Mononuclear cell (primary cell): Measurements from ENCODE around the gene DPEP2. TPM values are rescaled to one million over a fixed set of nuclear protein-coding genes. Genes with fewer than 3 reads are reported as not detected.
"Not testable (repeated sequence)": the region's sequence is repeated elsewhere in the genome, so short reads cannot be mapped to it uniquely, and the experiment has no call there.

Source experiments
- H3K27me3 ChIP-seq: 2 replicates; pipeline ENCODE4 v1.6.0; 2011; ENCODE audit warnings: low read length, control low read depth; ENCODE audit not compliant: insufficient read depth
- H3K4me1 ChIP-seq: 2 replicates; pipeline ENCODE4 v1.5.1; 2011; ENCODE audit warnings: mild to moderate bottlenecking, low read length, control low read depth; ENCODE audit not compliant: insufficient read depth
- H3K4me3 ChIP-seq: 2 replicates; pipeline ENCODE4 v1.5.1; 2011; ENCODE audit warnings: mild to moderate bottlenecking, low read length, moderate library complexity
- H3K9me3 ChIP-seq: 2 replicates; pipeline ENCODE4 v1.5.1; 2011; ENCODE audit warnings: low read depth, mild to moderate bottlenecking, control low read depth, low read length
- total RNA-seq: library from RNA; depleted of rRNA; stranded (reverse); fragments of >200 nt; gene quantifications from one replicate; pipeline ENCODE4 v1.2.3, GENCODE V29; 2012

The DPEP2 gene
- total RNA-seq, 1 donor: 17.2 TPM

DNA sequence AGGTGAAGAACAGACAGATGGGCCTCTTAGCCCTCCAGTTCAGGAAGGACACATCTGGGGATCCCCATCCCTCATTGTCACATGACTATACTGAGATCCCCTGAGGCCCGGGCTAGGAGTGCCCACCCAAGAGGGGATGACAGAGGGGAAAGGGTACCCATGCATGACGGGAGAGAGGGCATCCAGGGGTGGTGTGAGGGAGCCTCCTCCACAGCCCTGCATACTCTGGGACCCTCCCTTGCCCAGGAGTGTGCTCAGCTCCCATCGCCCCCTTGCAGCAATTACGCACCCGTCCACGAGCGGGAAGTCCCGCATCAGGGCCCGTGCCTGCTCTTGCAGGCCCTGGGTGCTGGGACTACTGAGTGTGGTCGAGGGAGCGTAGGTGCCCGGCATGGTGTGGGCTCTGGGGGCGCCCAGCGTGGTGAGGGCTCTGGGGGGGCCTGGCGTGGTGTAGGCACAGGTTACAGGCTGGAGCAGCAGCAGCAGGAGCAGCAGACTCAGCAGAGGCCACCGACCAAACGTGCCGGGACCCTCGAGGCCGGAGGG, 6.5 kb downstream of the DPEP2 start:
- H3K4me1 ChIP-seq: peaks cover 63% of the 10 kb centered on the region
- H3K27me3 ChIP-seq: no peaks in the 10 kb centered on the region
- H3K4me3 ChIP-seq: no peak overlapping the region
- no peaks in the 10 kb centered on the region for H3K9me3 ChIP-seq

DNA sequence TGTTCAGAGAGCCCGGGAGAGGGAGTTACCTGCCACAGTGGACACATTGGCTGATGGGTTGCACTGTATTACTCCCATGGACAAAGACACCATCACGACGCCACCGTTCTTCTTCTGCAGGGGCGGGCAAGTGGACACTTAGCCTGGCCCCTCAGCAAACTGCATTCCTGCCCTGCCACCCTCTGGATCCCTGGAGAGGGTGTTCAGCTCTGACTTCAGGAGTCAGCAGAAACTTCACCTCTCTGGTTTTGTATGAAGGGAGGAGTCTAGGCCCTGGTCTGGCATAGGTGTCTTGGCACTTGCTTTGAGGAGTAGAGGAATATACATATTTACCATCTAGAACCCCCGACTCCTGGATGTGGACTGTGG, 9.3 kb downstream of the DPEP2 start:
- Histone ChIP-seq H3K27me3 (no peaks in the 10 kb centered on the region), H3K4me1 (peaks cover 51% of the 10 kb centered on the region), H3K9me3 (no peaks in the 10 kb centered on the region), H3K4me3 (no peak overlapping the region)

DNA sequence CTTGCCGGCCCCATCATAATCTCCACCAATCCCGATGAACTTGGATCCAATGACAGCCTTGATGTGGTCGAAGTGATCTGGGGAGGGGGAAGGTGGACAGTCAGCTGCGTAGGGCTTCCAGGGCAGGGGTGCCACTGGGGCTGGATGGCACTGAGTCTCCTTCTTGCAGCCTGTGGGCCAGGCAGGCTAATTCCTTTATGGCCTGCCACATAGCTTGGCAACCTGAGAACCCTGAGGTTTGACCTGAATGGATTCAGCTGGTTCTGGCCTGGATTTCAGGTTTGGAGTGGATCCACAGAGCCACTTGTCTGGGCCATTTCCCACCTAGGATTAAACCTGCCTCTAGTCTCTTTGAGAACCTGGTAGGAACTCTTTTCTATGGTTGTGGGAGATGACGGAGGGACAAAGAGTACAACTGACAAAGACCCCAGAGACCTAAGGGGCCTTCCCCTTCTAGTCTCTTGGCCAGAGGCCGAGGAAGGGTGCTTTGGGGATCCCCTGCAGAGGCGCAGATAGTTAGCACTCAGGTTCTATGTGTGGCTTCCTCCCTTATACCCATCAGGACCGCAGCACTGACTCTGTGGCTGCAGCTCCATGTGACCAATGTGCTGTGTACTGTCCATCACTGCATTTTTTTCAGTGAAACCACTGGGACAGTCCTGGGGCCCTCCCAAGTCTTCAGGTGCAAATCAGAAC, 9.8 kb downstream of the DPEP2 start:
- H3K9me3 ChIP-seq: no peaks in the 10 kb centered on the region
- no peak overlapping the region for H3K4me3 ChIP-seq
- H3K27me3 ChIP-seq: no peaks in the 10 kb centered on the region
- H3K4me1 ChIP-seq: peaks cover 51% of the 10 kb centered on the region

DNA sequence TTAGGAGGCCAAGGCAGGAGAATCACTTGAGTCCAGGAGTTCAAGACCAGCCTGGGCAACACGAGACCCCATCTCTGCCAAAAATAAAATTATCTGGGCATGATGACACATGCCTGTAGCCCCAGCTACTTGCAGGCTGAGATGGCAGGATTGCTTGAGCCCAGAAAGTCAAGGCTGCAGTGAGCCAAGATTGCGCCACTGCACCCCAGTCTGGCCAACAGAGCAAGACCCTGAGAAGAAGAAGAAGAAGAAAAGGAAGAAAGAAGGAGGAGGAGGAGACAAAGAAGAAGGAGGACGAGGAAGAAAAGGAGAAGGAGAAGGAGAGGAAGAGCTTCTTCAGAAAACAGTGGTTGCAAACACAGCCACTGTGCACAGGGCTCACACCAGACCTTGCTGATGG, 10.6 kb downstream of the DPEP2 start:
- Histone ChIP-seq H3K27me3 (no peaks in the 10 kb centered on the region), H3K4me1 (peaks cover 52% of the 10 kb centered on the region), H3K9me3 (no peaks in the 10 kb centered on the region), H3K4me3 (no peak overlapping the region)

DNA sequence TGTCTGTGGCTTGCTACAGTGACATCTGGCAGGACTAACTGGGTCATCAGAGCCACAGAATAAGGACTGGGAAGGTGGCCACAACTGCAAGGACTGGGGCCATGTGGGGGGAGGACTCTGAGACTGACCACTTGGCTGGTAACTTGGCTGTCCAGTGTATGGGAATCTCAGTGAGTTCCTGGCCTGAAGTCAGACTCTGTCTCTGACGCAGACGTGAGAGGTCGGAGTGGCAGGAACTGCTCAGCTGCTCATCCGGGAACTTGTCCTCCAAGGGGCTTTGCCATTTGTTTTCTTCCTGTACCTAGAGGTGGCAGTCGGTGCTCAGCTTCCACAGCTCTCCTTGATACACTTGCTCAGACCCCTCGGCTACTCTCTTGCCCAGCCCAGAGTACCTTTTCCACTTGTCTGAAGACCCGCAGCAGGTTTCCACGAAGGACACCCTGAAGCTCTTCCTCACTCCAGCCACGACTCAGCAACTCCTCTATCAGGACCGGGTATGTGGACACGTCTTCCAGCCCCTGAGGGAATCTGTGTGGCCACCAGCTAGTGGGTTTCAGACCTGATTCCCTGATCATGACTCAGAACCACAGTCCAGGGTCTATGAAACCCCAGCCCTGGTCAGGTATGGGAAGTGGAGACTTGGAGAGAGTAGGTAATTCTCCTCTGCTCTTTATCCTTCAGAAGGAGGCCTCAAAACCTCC, 11.7 kb downstream of the DPEP2 start:
- no peaks in the 10 kb centered on the region for H3K27me3 ChIP-seq
- no peaks in the 10 kb centered on the region for H3K9me3 ChIP-seq
- H3K4me1 ChIP-seq: peaks cover 47% of the 10 kb centered on the region
- H3K4me3 ChIP-seq: no peak overlapping the region

DNA sequence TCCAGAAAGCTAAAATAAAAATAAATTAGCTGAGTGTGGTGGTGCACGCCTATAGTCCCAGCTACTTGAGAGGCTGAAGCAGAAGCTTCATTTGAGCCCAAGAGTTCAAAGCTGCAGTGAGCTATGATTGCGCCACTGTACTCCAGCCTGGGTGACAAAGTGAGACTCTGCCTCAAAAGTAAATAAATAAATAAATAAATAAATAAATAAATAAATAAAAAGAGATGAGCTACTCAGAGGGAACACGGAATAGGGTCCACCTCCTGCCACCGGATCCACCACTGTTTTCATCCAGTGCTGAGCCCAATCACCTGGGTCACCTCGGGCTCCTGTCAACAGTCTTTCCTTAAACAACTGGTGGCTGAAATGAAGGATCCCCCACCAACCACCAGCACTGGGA, 12.3 kb downstream of the DPEP2 start:
- H3K4me3 ChIP-seq: no peak overlapping the region
- peaks cover 40% of the 10 kb centered on the region for H3K4me1 ChIP-seq
- H3K9me3 ChIP-seq: no peaks in the 10 kb centered on the region
- H3K27me3 ChIP-seq: no peaks in the 10 kb centered on the region

DNA sequence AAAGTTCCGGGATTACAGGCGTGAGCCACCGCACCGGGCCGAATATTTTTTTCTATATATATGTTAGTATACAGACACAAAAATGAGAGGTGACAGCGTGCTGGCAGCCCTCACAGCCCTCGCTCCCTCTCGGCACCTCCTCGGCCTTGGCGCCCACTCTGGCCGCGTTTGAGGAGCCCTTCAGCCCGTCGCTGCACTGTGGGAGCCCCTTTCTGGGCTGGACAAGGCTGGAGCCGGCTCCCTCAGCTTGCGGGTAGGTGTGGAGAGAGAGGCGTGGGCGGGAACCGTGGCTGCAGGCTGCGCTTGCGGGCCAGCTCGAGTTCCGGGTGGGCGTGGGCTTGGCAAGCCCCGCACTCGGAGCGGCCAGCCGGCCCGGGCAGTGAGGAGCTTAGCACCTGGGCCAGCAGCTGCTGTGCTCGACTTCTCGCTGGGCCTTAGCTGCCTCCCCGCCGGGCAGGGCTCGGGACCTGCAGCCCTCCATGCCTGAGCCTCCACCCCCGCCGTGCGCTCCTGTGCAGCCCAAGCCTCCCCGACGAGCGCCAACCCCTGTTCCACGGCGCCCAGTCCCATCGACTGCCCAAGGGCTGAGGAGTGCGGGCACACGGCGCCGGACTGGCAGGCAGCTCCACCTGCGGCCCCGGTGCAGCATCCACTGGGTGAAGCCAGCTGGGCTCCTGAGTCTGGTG, 17.1 kb downstream of the DPEP2 start:
- peaks cover 30% of the 10 kb centered on the region for H3K4me1 ChIP-seq
- H3K9me3 ChIP-seq: no peaks in the 10 kb centered on the region
- no peaks in the 10 kb centered on the region for H3K27me3 ChIP-seq
- H3K4me3 ChIP-seq: no peak overlapping the region

DNA sequence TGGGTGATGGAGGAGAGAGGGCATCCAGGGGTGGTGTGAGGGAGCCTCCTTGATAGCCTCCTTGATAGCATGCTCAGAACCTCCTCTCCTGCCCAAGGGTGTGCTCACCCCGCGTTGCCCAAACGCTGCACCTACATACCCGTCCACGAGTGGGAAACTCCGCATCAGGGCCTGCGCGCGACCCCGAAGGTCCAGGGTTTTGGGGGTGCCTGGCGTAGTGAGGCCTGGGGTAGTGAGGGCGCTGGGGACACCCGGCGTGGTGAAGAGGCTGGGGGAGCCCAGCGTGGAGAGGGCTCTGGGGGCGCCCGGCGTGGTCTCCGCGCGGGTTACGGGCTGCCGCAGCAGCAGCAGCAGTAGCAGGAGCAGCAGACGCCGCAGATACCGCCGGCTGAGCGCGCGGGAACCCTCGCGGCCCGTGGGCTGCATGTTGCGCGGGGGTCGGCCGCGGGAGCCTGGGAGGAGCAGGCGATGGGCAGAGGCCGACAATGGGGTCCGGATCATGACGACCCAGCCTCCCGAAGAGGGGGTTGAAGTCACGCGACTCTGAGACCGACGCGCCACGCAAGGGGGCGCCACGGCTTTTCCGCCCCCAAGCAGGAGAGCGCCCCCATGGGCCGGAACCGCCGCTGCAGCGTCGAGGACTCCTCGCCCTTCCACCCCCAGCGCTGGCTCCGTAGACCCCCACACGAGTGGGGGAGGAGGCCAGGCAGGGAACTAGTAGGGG, 19.2 kb downstream of the DPEP2 start, which contains the start of gene DPEP3:
TSS of gene DPEP3 (minus strand) at position 545 of the 724 bp plus-strand sequence. CDS start at position 426, 119 bp downstream.
- H3K27me3 ChIP-seq: no peaks in the 10 kb centered on the region
- peaks cover 20% of the 10 kb centered on the region for H3K4me1 ChIP-seq
- H3K4me3 ChIP-seq: no peak within 1 kb of the TSS
- no peaks in the 10 kb centered on the region for H3K9me3 ChIP-seq

DNA sequence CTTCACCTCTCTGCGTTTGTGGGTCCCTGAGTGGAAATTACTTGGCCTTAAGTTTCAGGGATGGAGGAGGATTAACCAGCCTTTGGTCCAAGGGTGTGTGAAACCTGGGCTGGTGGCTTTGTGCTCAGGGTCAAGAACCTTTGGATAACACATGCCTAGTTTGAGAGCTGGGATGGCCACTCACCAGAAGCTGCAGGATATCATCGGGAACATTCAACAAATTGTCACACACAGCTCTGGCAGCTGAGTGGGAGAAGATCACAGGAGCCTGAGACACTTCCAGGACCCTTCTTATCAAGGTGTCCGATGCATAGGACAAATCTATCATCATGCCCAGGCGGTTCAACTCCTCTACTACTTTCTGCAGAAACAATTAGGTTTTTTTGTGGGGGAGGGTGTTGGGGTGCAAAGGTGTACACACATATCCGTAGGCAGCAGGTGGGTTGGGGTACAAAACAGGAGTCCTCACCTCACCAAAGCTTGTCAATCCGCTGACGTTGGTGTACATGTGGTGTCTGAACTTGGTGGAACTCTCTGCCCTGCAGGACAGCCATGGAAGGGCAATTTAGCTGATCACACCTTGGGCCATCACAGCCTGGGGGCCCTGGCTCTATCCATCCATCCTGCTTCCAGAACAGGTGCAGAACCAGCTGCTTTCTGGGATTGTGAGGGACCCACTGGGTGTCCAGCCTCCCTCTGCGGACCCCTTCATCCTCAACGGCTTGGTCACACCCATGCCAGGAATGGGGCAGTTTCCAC, 21.6 kb downstream of the DPEP2 start:
- H3K4me3 ChIP-seq: no peak overlapping the region
- H3K4me1 ChIP-seq: no peaks in the 10 kb centered on the region
- no peaks in the 10 kb centered on the region for H3K27me3 ChIP-seq
- no peaks in the 10 kb centered on the region for H3K9me3 ChIP-seq

DNA sequence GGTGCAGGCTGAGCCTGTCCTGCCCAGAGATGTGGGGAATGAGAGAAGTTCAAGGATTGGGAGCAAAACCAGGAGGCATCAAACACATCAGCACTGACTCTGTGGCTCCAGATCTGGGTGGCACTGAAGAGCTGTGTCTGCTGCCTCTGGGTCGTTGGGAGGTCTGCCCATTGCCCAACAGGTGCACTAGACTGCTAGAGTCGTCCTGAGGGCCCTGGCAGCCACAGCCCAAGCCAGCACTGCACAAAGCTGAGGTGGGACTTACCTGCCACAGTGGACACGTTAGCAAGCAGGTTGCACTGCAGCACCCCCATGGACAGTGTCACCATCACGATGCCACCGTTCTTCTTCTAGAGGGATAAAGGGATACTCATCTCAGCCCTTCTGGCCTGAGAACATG, 22.3 kb downstream of the DPEP2 start:
- Histone ChIP-seq H3K9me3 (no peaks in the 10 kb centered on the region), H3K4me3 (no peak overlapping the region), H3K27me3 (no peaks in the 10 kb centered on the region), H3K4me1 (no peaks in the 10 kb centered on the region)

DNA sequence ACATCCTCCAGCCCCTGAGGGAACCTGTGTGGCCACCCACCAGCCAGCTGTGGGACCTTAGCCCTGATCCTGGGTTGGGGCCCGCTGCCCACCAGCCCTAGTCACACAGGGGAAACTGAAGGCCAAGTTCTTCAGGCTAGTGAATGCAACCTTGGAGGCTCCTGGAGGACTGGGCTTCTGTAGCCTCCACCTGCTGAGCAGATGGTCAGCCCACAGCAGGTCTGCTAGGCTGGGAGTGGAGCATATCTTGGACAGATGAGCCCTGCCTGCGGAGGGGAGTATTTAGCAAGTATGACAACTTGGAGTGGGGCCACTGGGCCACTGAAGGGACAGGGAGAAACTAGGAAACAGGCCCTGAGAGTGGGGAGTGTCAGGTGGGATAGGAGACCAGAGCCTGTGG, 23.1 kb downstream of the DPEP2 start:
- Histone ChIP-seq H3K4me1 (no peaks in the 10 kb centered on the region), H3K27me3 (no peaks in the 10 kb centered on the region), H3K9me3 (no peaks in the 10 kb centered on the region), H3K4me3 (no peak overlapping the region)

DNA sequence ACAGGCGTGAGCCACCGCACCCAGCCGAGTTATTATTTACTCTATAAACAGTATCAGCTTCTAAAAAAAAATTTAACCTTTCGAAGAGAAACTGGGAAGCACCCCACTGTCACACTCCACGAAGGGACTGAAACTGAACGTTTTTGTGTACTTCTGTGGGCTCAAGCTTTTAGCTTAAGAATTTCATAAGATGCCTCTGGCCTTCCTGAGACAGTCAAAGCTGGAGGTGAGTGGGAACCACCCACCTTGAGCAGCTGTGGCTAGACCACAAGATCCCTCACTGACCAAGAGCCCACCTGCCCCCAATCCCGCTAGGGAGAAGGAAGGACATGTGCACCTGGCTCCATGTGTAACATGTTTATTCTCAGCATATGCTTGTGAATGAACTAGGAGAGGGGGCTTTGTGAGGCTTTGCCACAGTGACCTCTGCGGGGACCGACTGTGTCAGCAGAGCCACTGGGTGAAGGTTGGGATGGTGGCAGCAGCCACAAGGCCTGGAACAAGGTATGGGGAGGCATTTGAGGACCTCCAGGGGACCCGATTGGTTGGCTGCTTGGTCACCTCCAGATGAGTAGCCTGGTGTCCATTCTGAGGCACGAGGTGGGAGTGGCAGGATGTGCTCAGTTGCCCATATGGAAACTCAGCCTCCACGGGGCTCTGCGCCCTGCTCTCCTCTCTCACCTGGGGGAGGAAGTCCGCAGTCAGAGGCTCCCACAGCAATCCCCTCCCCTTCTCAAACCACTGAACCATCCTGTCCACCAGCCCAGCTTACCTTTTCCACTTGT, 23.8 kb downstream of the DPEP2 start:
- no peaks in the 10 kb centered on the region for H3K27me3 ChIP-seq
- H3K4me3 ChIP-seq: no peak overlapping the region
- H3K4me1 ChIP-seq: no peaks in the 10 kb centered on the region
- H3K9me3 ChIP-seq: no peaks in the 10 kb centered on the region

DNA sequence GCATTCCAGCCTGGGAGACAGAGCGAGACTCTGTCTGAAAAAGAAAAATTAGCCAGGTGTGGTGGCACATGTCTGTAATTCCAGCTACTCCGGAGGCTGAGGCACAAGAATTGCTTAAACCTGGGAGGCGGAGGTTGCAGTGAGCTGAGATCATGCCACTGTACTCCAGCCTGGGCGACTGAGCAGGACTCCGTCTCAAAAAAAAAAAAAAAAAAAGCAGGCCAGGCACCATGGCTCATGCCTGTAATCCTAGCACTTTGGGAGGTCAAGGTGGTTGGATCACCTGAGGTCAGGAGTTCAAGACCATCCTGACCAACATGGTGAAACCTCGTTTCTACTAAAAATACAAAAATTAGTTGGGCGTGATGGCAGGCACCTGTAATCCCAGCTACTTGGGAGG, 27.0 kb downstream of the DPEP2 start:
- not testable (repeated sequence) for H3K4me3 ChIP-seq, H3K9me3 ChIP-seq, H3K27me3 ChIP-seq
- peaks cover 11% of the 10 kb centered on the region for H3K4me1 ChIP-seq

DNA sequence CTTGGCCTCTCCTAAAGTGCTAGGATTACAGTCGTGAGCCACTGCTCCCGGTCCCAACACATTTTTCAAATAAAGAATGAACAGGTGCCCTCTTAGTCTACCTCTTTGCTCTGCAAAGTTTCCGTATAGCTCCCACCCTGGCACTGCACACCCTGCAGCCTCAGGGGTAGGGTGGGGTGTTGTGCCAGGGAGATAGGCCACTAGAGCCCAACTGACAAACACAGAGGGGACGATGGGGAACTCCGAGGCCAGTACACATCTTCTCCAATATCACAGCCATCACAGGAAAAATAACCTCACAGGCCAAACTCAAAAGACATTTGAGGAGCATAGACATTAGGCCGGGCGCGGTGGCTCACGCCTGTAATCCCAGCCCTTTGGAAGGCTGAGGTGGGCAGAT, 28.2 kb downstream of the DPEP2 start:
- Histone ChIP-seq H3K27me3 (no peaks in the 10 kb centered on the region), H3K9me3 (no peaks in the 10 kb centered on the region)

More for the DNA sequence above, 28.2 kb downstream of the DPEP2 start:
- no peak overlapping the region for H3K4me3 ChIP-seq
- peaks cover 20% of the 10 kb centered on the region for H3K4me1 ChIP-seq
